ENCODE measurements around the gene ADCK1. TPM values are rescaled to one million over a fixed set of nuclear protein-coding genes. Genes with fewer than 3 reads are reported as not detected.
"Not testable (repeated sequence)": the region's sequence is repeated elsewhere in the genome, so short reads cannot be mapped to it uniquely, and the experiment has no call there.

ADCK1 gene
- total RNA-seq, 1 donor from 2014 or later, result 14.6 TPM

DNA sequence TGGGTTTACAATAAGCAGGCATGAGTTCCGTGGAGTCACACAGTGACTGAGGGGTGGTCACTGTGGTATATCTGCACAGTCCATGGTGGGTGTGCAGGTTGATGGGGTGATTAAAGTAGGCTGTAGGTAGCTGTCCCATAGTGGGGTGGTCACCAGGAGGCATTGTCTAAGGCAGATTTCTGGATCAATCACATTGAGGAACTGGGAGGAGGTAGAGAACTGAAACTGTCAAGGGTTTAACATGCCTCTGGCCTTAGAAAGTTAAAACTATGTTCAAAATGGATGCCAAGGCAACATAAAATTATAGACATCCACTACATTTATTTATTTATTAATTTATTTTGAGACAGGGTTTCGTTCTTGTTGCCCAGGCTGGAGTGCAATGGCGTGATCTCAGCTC, 8.3 kb downstream of the ADCK1 start:
- no peak for DNase-seq (ENCODE audit: low spot score)

DNA sequence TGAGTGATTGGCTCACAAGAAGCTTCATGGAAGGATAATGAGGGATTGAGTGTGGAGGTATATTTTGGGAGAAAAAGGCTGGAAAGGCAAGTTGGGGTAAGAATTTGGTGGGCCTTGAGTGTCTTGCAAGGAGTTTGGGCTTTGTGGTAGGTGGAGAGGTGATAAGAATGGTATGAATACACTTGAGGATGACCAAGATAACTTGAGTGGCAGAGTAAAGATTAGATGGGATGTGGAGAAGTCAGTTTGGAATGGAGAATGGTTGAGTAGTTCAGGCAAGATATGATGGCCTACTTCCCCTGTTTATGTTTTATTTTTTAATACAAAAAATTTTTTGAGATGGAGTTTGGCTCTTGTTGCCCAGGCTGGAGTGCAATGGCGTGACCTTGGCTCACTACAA, 9.1 kb downstream of the ADCK1 start:
- no peak for DNase-seq (ENCODE audit: low spot score)

DNA sequence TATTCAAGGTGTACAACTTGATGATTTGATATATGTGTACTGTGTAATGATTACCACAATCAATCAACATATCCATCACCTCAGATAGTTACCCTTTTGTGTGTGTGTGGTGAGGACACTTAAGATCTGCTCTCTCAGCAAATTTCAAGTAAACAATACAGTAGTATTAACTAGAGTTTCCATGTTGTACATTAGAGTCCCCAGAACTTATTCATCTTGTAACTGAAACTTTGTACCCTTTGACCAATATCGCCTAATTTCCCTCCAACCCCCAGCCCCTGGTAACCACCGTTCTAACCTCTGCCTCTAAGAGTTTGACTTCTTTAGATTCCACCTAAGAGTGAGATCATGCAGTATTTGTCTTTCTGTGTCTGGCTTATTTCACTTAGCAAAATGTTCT, 12.1 kb downstream of the ADCK1 start:
- DNase-seq (ENCODE audit: low spot score), result no peak

DNA sequence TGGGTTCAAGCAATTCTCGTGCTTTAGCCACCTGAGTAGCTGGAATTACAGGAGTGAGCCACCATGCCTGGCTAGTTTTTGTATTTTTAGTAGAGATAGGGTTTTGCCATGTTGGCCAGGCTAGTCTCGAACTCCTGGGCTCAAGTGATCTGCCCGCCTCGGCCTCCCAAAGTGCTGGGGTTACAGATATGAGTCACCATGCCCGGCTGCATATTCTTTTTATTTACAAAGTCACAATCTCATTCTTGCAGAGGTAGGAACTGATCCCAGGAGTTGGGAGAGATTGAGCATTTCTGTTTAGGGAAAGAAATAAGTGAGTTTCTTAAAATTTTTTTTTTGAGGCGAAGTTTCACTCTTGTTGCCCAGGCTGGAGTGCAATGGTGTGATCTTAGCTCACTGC, 12.8 kb downstream of the ADCK1 start:
- DNase-seq (ENCODE audit: low spot score), result not testable (repeated sequence)

DNA sequence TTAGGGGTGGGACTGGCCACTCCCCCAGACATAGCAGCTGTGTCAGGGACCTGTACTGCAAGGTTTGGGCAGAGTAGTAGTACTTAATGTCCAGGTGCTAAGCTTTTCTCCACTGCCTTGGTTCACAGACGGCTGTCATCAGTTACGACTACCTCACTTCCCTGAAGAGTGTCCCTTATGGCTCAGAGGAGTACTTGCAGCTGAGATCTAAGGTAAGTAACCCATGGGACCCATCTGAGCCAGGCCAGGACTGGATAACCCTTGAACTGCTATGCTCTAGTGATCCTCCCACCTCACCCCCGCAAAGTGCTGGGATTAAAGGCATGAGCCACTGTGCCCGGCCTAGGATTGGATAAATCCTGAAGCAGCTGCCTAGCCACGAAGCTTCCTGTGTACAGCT, 22.4 kb downstream of the ADCK1 start:
- DNase-seq (ENCODE audit: low spot score), result no peak

DNA sequence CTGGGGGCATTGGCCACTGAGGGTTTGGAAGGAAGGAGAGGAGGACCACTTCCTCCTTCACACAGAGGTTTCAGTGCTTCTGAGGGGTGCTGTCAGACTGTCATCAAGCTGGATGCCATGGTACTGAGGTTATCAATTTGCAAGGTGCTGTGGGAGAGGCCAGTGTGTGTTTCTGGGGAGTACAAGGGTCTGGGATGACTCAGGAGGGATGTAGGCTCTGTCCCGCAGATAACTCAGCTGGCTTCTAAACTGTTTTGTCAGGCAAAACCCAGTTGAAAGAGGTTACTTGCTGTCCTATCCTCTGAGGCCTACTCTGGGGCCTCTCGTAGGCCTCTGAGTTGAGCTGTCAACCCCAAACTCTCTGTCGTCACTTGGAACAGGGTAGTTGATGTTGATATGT, 22.8 kb downstream of the ADCK1 start:
- no peak for DNase-seq (ENCODE audit: low spot score)

DNA sequence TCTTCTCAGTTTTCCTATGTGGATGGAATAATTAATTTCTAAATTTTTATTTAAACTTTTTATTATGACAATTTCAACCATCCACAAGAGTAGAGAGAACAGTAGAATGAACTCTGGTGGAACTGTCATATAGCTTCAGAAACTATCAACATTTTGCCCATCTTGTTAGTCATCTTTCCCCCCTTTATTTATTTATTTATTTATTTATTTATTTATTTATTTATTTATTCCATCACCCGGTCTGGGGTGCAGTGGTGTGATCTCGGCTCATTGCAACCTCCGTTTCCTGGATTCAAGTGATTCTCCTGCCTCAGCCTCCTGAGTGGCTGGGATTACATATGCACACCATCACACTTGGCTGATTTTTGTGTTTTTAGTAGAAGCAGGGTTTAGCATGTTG, 23.5 kb downstream of the ADCK1 start:
- no peak for DNase-seq (ENCODE audit: low spot score)

DNA sequence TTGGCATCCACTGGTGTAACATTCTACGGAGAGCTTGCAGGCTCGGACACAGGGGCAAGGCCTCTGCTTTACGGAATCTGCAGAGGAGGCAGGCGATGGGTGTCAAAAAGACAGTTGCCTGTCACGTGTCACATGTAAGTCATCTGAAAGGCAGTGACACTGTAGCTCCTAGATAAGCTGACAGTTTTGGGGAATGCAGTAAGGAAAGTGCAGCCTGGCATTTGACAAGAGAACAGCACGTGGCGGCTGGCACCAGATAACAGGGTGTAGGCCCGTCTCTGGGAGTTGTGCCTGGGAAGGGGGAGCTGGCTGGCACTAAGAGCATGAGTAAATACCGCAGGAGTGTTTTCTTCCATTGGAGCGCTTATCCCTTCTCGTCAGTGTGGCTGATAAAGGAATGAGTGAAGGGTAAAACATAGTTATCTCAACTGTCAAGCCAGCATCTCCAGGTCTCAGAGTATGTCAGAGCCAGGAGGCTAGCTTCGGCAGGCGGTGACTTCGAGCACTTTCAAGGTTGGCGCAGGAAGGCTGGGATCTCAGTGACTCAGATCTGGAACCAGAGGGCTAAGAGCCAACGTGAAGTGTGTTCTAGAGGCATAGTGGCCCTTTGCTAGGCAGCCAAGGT, 26.1 kb downstream of the ADCK1 start:
- no peak for DNase-seq (ENCODE audit: low spot score)

DNA sequence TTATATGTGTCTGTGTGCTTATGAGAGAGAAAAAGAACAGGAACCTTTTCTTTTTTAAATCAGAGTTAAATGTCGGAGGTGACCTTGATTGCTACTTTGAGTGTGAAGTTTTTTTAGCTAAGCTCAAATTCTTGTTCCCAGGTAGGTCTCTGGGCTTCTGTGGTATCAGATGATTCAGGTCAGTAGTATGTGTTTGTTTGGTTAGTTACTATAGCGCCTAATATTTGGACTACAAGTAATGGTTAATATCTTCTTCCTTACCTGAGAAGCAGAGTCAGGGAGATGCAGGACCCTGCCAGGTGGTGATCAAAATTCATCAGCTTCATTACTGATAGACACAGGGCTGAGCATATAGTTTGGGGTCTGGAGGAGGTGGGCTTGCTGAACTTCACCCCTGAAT, 30.8 kb downstream of the ADCK1 start:
- DNase-seq (ENCODE audit: low spot score), result no peak

DNA sequence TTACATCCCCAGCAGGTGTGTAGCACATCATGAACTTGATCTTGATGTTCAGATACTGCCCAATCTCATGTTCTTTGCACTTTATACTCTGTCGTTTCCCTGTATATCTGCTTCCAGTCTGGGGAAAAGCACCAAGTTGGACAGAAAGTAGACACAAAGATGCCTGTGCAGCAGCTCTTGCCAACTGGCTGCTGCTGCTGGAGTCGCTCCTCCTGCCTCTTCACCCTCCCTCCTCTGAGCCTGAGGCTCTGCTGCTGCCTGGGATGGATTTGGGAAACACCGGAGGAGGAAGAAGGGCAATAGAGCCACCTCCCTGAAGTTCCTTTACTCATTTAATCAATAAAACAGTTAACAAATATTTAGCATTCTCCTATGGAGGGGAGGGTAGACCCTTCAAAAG, 32.4 kb downstream of the ADCK1 start:
- DNase-seq (ENCODE audit: low spot score), result no peak

DNA sequence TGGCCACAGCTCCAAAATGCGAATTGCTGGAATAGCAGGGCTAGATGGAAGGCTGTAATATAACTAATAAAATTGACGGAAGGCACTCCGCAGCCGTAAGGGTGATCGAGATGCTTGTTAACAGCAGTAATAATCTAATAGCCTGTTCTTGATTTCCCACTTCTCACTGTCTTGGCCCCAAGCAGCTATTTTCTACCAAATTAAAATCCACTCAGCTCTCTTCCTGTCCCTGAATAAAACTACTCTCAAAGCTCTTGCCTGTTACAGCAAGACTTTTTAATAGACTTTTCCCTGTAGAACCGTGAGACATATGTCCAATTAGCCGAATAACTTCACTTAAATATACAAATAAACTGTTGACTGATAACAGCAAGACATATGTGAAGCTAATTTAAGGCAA, 38.0 kb downstream of the ADCK1 start:
- no peak for DNase-seq (ENCODE audit: low spot score)

DNA sequence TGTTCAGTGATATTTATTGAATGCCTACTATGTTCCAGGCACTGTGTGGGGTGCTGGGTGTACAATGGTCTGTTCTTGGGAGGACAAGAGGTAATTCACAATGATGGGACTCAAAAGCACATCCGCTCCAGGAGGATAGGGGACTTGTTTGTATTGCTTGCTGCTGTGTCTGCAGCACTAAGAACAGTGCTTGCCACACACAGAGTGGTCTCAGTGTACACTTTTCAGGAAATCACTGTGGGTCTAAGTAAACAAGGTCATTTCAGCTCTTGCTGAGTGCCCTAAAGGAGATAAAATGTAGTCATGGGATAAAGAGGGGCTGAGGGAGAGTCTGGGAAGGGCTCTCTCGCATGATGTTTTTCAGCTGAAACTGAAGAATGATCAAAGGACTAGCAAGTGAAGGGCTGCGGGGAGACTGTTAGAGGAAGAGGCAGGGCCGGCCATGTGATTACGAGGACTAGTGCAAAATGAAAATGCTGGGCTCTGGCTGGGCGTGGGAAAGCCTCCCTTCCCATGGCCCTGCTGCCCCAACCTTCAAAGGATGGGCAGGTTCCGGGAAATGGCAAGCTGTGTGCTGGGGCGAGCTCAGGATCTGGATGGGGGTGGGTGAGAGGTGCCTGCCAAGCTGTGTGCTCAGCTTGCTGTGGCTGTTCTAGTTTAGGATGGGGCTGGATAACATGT, 39.1 kb downstream of the ADCK1 start:
- DNase-seq (ENCODE audit: low spot score), result no peak

DNA sequence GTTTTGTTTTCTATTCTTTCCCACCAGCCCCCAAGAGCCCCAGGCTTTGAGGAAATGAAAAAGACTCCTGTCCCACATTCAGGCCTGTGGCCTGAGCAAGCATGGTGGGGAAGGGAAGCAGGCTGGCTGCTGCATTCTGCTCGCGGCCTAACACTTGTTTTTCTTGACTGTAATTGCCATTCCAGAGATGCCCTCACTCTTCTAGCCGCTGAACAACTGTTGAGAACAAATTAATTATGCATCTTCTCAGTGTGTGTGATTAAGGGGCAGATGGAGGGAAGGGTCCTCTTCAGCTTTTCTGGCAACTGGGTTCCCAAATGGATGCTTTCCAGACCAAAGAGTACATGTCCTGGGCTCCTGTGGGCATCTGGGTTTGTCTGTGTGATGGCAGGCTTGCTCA, 43.3 kb downstream of the ADCK1 start:
- DNase-seq (ENCODE audit: low spot score), result no peak

DNA sequence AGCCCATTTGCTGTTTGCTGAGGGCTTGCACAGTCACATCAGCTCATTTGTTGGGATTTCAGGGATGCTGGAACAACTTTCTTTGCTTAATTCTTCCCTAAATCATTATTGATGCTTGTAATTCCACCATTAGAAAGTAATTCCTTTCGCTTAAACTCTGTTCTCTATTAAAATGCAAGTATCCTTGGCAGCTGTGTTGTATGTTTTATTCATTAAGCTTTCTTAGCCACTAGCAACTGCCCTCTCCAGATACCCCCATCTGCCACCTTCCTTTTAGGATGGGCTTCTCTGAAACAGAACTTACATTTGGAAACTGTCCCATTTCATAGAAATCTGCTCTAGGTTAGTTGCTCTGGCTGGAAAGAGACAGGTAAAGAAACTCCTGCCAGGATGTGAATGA, 43.7 kb downstream of the ADCK1 start:
- DNase-seq (ENCODE audit: low spot score), result no peak

DNA sequence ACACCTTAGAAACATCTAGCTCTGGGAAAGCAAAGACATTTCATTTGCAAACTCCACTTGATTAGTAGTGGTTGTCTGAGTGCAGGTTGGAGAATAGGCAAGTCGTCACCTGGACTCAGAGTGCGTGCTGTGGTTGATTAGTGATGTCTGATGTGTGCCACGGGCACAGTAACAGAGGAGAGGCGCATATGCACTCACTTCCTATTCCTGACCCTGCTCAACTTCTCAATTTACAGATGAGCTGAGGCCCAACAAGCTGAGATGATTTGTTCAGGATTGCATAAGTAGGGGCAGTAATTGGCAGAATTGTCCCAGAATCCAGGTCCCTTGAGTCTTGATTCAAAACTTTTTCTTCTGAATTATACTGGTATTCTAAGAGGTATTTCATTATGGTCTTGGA, 44.9 kb downstream of the ADCK1 start:
- DNase-seq (ENCODE audit: low spot score), result no peak

DNA sequence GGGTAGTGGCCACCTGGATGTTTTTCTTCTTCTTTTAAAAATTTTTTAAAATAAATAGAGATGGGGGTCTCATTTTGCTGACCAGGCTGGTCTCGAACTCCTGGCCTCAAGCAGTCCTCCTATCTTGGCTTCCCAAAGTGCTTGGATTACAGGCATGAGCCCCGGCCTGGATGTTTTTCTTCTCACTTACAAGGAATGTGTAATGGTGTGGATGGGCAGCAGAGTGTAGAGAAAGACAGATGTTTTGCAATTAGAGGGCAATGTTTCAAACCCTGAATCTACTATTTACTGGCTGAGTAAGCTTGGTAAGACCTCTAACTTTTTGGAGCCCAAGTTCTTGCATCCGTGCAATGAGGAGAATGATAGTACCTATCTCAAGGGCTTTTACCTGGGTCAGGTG, 48.1 kb downstream of the ADCK1 start:
- DNase-seq (ENCODE audit: low spot score), result no peak

DNA sequence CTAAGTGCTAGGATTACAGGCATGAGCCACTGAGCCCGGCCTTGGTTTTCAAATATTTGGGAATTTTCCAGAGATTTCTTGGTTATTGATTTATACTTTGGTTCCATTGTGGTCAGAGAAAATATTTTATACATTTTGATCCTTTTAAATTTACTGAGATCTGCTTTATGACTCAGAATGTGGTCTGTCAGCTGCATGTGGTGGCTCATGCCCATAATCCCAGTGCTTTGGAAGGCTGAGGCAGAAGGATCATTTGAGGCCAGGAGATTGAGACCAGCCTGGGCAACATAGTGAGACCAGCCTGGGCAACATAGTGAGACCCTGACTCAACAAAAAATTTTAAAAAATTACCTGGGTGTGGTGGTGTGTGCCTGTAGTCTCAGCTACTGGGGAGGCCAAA, 49.8 kb downstream of the ADCK1 start:
- no peak for DNase-seq (ENCODE audit: low spot score)

DNA sequence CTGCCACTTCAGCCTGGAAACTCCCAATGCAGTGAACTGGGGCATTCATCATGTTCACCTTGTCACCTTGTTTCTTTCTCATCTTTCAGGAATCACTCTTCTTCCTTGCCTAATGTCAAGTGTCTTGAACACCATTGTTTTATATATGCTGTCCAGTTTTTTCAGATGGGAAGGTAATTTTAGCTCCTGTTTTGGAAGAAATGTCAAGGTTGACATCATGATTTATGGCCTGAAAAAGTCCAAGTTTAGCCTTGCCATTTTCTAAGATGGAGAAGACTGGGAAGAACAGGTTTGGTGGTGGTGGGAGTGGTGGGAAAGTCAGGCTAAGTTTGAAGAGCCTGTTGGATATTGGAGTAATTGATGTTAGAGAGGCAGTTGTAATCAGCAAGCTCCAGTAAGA, 54.0 kb downstream of the ADCK1 start:
- no peak for DNase-seq (ENCODE audit: low spot score)

DNA sequence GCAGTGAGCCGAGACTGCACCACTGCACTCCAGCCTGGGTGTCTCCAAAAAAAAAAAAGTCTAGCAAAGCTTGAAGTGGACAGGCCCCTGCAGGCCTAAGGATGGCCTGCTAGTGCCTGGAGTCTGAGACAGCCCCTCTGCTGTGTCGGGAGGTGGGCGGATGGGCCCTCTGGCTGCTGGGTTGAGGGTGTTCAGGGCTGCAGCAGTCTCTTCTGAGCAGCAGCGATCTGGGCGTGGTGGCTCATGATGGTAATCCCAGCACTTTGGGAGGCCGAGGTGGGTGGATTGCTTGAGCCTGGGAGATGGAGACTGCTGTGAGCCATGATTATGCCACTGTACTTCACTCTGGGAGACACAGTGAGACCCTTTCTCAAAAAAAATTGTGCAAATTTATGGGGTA, 57.0 kb downstream of the ADCK1 start:
- DNase-seq (ENCODE audit: low spot score), result no peak

DNA sequence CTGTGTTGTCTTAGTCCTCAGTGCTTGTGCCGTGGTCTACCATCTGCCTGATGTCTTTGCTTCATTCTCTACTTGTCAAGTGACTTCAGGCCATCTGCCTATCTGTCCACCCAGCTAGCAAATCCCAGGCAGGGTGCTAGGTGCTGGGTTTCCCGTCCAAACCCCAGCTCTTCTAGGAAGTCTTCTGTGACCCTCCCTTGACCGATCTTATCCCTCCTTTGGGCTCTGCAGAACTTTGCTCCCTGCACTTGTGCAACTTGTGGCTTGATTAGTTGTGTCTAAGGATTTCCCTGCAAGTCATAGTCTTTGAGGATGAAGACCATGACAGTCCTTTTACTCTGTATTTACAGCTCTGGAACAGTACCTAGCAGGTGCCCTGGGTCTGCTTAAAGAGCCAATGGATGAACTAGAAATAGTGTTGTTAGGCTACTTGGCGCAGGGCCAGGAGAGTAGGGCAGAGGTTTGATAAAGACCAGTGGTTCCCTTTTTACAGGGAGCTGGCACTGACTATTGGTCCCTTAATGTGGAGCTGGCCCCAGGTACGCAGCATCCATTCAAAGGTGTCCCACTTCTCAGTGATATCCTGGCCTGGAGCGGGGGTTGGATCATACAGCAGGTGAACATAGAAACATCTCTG, 60.1 kb downstream of the ADCK1 start:
- no peak for DNase-seq (ENCODE audit: low spot score)

DNA sequence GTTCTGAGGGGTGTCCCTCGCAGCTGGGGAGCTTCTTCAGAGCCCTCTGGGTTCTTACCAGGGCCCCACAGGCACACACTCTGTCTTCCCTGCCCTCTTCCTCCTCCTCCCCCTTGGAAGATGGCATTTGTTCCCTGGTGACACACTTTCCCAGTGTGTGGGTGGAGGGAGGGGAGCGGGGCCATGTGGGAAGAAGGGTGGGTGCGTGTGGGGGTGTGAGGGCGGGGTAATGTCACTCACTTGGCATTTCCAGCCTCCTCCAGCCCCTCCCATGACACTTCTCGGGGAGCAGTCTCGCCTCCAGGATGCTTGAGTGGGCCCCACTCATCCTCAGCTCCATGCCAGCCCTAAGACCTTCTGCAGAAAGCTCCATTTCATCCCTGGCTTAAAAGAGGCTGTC, 61.3 kb downstream of the ADCK1 start:
- no peak for DNase-seq (ENCODE audit: low spot score)

DNA sequence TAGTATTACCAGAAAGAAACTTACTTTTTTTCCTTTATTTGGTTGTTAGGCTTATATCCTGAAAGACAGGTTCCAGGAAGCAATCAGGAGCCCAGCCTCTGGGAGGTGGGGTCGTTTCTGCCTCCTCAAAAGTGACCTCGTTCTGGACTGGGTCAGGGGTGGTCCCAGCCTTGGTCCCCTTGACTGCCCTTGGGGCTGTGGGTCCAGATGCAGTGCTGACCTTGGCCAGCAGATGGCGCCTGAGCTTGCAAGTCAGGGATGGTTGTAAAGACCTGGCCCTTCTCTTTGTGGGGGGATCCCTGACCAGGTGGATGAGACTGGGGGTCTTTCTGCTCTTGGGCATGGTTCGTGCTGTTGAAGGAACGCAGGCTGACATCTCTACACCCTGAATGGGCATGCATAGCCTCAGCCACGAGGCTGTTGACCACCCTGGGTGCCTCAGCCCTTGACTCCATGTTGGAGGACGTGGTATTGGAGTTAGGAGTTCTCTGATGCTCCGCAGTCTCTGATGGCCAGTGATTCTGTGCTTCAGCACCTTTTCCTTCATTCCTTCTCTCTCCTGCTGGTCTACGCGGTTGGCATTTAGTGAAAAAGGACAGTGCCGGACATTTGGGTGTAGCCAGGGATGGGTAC, 62.4 kb downstream of the ADCK1 start:
- DNase-seq (ENCODE audit: low spot score), result peak; percentile 72

DNA sequence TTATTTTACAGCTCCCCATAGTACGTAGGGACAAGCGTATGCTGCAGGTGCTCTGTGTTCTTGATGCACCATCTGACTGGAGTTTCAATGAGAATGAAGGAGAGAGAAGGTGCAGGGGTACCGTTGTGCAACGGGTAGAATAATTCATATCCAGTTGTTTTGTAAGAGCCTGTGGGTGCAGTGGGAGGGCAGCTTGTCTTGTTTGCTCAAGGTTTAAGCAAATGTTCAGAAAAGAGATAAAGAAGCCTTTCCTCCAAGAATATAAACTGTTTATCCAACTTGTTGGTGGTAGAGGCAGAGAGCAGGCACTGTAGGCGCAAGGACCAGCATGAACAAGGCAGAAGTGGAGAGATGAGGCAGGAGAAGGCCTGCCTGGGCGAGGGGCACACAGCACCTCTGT, 64.2 kb downstream of the ADCK1 start:
- DNase-seq (ENCODE audit: low spot score), result no peak
